GM12872 (cell line): ENCODE results near the gene DYNC2LI1.

ENCODE experiments used
- TF ChIP-seq, protein P1 (sequence below): IDR thresholded peaks from 3 replicates; pipeline ENCODE4 v1.5.1; 2011; ENCODE audit warnings: low read depth, mild to moderate bottlenecking, low read length, moderate library complexity; ENCODE audit not compliant: insufficient read depth

Gene DYNC2LI1

GRCh38 chr2:43737097-43737854 lies 36.6 kb upstream of the DYNC2LI1 start:
- TF ChIP-seq, protein P1, sequence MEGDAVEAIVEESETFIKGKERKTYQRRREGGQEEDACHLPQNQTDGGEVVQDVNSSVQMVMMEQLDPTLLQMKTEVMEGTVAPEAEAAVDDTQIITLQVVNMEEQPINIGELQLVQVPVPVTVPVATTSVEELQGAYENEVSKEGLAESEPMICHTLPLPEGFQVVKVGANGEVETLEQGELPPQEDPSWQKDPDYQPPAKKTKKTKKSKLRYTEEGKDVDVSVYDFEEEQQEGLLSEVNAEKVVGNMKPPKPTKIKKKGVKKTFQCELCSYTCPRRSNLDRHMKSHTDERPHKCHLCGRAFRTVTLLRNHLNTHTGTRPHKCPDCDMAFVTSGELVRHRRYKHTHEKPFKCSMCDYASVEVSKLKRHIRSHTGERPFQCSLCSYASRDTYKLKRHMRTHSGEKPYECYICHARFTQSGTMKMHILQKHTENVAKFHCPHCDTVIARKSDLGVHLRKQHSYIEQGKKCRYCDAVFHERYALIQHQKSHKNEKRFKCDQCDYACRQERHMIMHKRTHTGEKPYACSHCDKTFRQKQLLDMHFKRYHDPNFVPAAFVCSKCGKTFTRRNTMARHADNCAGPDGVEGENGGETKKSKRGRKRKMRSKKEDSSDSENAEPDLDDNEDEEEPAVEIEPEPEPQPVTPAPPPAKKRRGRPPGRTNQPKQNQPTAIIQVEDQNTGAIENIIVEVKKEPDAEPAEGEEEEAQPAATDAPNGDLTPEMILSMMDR, result no peak

DNA sequence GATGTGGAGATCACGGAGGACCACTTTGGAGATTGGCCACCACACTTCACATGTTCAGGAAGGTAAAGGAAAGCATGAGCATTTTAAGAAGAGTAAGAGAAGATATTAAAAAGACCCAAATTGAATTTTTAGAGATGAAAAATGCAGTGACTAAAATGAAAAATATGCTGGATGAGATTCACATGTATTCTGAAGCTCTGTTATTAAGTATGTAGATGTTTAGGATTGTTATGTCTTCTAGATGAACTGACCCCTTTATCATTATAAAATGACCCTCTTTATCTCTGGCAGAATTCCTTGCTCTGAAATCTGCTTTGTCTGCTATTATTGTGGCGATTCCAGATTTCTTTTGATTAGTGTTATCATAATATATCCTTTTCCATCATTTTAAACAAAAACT lies 36.0 kb upstream of the DYNC2LI1 start:
- TF ChIP-seq, protein P1, result no peak

DNA sequence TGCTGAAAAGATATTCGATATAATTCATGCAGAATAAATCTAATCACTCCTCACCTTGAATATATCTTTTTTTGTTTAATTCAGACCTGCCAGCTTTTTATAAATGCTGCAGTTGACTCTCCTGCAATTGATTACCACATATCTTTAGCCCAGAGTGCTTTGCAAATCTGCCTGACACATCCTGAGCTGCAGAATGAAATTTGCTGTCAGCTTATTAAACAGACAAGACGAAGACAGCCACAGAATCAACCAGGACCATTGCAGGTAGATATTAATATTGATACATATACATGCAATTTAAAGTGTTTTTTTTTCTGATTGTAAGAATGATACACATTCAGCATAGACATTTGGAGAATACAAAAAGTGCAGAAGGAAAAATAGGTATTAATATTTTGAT lies 35.6 kb upstream of the DYNC2LI1 start:
- TF ChIP-seq, protein P1, result no peak

- TF ChIP-seq, protein P1, result no peak
Measured at GRCh38 chr2:43743706-43744105, 30.1 kb upstream of the DYNC2LI1 start.

DNA sequence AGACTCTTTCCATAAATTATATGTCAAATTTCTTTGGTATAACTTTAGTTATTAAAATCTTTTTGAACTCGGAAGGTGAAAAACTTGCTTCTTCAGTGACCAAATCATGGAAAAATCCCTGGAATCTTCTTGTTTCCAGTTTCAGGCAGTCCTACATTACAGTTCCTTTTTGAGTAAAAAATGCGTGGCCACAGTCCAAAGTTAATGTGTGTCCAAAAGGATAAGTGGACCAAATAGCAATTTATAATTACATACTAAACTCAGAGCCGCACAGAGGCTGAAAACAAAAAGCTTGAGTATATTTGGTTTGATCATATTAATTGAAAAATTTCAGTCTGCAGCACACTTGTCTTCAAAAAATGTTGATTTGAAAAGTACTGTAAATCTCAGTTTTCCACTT lies 28.4 kb upstream of the DYNC2LI1 start:
- TF ChIP-seq, protein P1, result no peak

GRCh38 chr2:43748333-43748732 lies 25.5 kb upstream of the DYNC2LI1 start:
- TF ChIP-seq, protein P1, result no peak

DNA sequence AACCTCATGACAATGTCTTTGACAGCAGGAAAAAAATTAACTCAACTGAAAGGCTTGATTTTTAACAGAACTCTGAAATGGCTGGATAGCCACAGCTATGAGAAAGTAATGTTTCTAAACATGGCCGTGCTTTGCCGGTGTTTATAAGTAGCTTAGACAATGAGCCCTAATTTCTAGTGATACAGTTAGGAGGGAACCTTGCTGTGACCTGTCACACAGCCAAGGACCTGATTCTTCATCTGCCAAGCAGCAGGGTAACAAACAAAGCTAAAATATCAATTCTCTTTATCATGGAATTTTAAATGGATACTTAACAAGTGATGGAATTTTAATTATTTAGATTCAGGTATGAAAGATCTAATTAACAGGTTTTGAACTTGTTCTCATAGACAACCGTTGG lies 24.3 kb upstream of the DYNC2LI1 start:
- TF ChIP-seq, protein P1, result no peak
